GM19023 (cell line): Measurements from ENCODE around the gene TBCC.

ENCODE experiments used
- ATAC-seq: cut with Tn5 transposase; IDR thresholded peaks from one replicate; pipeline ENCODE4 v1.9.1; 2021; ENCODE audit warnings: mild to moderate bottlenecking, moderate library complexity; ENCODE audit not compliant: unreplicated experiment

The TBCC gene

DNA sequence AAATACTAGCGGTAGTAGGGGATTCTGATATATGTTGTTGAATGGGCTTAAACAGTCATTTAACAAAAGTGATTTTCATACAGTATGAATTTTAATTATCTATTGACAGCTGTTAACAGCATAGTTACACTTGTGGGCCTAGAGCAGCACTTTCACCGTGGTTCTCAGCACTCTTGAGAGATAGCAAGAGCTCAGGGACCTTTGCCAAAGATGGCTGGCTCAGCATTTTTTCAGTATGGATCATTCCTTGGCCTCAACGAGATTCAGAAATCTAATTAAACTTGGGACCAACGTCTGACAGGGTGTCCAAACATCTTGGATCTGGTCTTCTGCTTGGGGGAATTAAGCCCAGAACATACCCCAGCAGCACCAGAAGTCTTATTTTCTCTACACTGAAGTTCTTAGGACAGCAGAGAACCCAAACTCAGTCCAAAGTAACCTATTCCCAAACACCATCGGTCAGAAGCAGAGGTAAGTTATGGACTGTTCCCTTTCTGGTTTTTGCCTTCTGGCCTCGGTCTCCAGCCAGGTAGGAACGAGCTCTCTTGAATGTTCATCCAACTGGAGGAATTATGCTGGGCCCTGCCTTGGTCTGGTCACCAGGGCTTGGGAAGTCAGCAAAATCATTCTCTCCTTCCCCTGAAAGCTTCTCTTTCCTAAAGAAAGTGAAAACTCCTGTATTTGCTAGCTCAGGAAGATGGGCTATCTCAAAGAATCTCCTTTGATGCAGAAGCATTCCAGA is 49.2 kb downstream of the TBCC start:
- ATAC-seq, result no peak

DNA sequence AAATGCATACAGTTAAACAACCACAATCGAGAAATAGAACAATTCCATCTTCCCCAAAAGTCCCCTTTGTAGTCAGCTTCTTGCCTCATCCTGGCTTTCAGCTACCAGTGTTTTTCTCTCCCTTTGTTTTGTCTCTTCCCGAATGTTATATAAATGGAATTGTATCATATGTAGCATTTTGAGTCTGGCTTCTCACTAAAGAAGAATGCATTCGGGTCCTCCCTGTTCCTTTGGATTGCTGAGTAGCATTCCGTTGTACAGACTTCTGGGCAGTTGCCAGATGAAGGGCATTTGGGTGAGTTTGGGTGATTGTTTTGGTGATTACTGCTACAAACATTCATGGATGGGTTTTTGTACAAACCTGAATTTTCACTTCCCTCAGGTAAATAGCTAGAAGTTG is 51.3 kb downstream of the TBCC start:
- no peak for ATAC-seq
